GM19099 (cell line): ENCODE measurements around the gene MTFMT.

ENCODE experiments used
- POLR2A ChIP-seq: IDR thresholded peaks from 3 replicates; pipeline ENCODE4 v1.6.1; 2011; ENCODE audit warnings: low read depth; ENCODE audit not compliant: insufficient read length; ENCODE audit errors: extremely low read depth

Gene MTFMT

DNA sequence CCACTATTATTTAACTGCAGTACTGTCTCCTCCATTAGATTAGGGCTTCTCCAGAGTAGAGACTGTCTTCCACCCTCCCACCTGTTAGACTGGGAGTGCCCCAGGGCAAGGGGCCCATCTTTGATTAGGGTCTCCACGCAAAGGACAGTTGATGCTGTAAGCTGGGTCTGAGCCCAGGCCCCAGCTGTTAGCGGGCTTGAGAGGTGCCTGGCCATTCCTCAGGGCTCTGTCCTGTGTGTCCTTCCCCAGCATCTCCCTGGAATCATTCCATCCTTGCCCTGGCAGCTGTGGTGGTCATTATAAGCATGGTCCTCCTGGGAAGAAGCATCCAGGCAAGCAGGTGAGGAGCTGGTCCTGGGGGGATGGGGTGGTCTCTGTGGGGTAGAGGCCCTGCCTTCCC is 21.8 kb upstream of the MTFMT start:
- no peak for TF ChIP-seq POLR2A

- TF ChIP-seq POLR2A = no peak
These were observed 20.8 kb upstream of the MTFMT start for GRCh38 chr15:65050270-65050669.

GRCh38 chr15:65049418-65049840 is 20.0 kb upstream of the MTFMT start:
- TF ChIP-seq POLR2A = no peak

GRCh38 chr15:65048241-65048640 is 18.8 kb upstream of the MTFMT start:
- TF ChIP-seq POLR2A = no peak

GRCh38 chr15:65044724-65045481 is 15.5 kb upstream of the MTFMT start, which contains the start of gene SLC51B:
SLC51B (plus strand) TSS chr15:65045387; CDS start chr15:65050005, 4,618 bp downstream.
- TF ChIP-seq POLR2A = no peak

- no peak for TF ChIP-seq POLR2A
These were observed 13.4 kb upstream of the MTFMT start for GRCh38 chr15:65042776-65043327.

GRCh38 chr15:65041787-65042186 is 12.3 kb upstream of the MTFMT start:
- TF ChIP-seq POLR2A = no peak

GRCh38 chr15:65040461-65040860 is 11.0 kb upstream of the MTFMT start:
- no peak for TF ChIP-seq POLR2A

- no peak for TF ChIP-seq POLR2A
These were observed 9.4 kb upstream of the MTFMT start for GRCh38 chr15:65038836-65039235.

GRCh38 chr15:65038428-65038827 is 9.0 kb upstream of the MTFMT start:
- TF ChIP-seq POLR2A = no peak

- no peak for TF ChIP-seq POLR2A
These were observed 7.9 kb upstream of the MTFMT start for GRCh38 chr15:65037309-65037708.

GRCh38 chr15:65034719-65035118 is 5.3 kb upstream of the MTFMT start:
- TF ChIP-seq POLR2A = no peak

GRCh38 chr15:65033659-65034269 is 4.3 kb upstream of the MTFMT start:
- no peak for TF ChIP-seq POLR2A

DNA sequence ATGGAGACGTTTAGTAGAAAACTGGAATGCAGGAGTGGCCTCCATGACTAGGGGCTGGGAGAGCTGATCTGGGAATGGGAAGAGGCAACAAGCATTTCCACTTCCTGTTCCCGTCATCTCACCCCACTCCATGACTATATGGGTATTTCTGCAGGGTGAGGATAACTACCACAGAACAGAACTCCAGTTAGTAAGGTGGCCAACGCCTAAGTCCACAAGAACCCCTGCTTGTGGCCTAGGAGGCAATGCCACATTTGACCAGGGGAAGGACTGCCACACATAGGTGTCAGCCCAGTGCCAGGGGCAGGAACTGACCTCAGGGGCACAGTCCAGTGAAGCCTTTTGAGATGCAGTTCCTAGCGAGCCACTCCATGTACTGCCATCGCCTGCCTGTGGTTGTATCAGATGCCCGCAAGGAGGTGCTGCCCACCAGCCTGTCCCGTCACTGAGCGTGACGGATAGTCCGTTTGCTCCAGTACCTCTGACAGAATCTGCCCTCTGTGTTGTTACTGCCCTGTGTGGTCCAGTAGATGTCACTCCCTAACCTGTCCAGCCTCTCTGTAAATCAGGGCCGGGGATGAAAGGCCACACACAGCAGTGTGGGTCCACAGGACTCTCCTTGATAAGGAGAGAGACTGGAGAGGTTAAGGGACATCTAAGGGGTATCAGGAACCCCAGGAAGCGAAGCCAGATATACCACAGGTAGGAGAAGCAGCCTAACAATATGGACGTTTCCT is 3.5 kb upstream of the MTFMT start:
- TF ChIP-seq POLR2A = no peak

DNA sequence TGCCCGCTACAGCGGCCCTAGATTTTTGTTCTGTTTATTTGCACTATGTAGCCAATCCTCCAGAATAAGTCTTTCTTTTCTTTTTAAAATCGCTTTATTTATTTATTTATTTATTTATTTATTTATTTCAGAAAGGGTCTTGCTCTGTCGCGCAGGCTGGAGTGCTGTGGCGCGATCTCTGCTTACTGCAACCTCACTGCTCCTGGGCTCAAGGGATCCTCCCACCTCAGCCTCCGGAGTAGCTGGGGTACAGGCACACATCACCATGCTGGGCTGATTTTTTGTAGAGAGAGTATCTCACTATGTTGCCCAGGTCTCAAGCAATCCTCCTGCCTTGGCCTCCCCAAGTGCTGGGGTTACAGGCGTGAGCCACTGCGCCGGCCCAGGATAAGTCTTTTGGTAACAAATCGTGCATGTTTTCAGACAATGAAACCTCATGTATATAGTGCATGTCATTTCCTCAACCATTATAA is 333 bp upstream of the MTFMT start:
- TF ChIP-seq POLR2A = no peak
